ENCODE measurements around the gene VSIG10L. TPM values are rescaled to one million over a fixed set of nuclear protein-coding genes. Genes with fewer than 3 reads are reported as not detected.

VSIG10L gene
- total RNA-seq, 1 experiment from 2014 or later = 4.6 TPM

DNA sequence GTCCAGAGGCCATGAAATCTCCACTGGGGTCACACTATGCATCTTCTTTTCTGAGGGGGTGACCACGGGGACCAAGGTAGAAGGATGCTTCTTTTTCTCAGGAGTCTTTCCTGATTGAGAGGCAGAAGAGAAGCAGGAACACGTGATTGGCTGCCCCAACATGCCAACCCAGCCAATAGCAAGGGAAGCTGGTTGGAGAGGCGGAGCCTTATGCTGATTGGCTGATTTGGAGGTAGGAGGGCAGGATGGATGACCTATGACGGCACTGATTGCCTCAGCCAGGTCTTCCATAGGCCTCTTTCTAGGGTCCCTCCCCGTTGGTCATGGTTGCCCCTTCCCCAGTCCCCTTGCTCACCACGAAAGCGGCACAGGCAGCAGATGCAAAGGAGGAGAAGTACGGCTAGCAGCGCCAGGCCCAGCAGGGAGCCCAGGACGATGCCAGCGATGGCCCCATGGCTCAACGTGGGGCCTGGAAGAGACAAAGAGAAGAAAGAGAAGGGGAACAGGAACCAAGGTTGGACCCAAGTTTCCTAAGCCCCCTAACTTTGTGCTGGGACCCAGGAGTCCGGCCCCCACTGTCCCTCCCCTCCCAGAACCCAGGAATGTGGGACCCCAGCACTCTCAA lies 8.0 kb downstream of the VSIG10L start:
- no TSS peak for BruUV-seq (replicated peaks)

More for the DNA sequence above, 8.0 kb downstream of the VSIG10L start:
- H3K27me3 ChIP-seq (ENCODE audit: insufficient read depth, low read length) = no peaks in the 10 kb centered on the region
- H2AFZ ChIP-seq (ENCODE audit: low read depth, low read length, poor library complexity, severe bottlenecking) = no peak overlapping the region
- H3K79me2 ChIP-seq (ENCODE audit: insufficient read depth, low read length) = no peaks in the 10 kb centered on the region
- H3K4me2 ChIP-seq (ENCODE audit: low read length) = no peak overlapping the region
- no peaks in the 10 kb centered on the region for H4K20me1 ChIP-seq (ENCODE audit: insufficient read depth)
- ChIA-PET RAD21 (ENCODE audit: low non-redundant PET in 1 of 2, low total read pairs in 2 of 2, uncharacterized antibody in 2 of 2, unreplicated experiment in 2 of 2) (interaction anchor here in 1 of 2 experiments (0.7 kb wide), 1 partner anchor 100 kb away, joined by 3 read pairs; no protein-coding TSS in a partner anchor), POLR2A (no interaction called here), CTCF (no interaction called here)
- H3K9me2 ChIP-seq (ENCODE audit: insufficient read depth) = no peaks in the 10 kb centered on the region
- peak; percentile 27 for DNase-seq (ENCODE audit: low read depth, low spot score)
- H3K4me3 ChIP-seq (replicated peaks in 1 of 2; ENCODE audit: low read depth in 1 of 2, low read length in 2 of 2) = no peak overlapping the region
- no peak overlapping the region for H3K27ac ChIP-seq (ENCODE audit: low read depth, low read length)
- peaks cover 5 to 9% of the 10 kb centered on the region in 2 experiments; a peak in 3 of 4 replicates for H3K4me1 ChIP-seq (ENCODE audit: control insufficient read depth in 1 of 2, insufficient read depth in 2 of 2, low read length in 2 of 2)
- no peak overlapping the region for H3K9ac ChIP-seq (ENCODE audit: low read length)
- peak; percentile 37 for ATAC-seq
- TF ChIP-seq EZH2phosphoT487 (IDR thresholded peaks at IDR 0.05; ENCODE audit: borderline replicate concordance) (no peak), YY1 (IDR thresholded peaks at IDR 0.05; ENCODE audit: extremely low read depth, insufficient replicate concordance, low read depth, low read length) (no peak), EZH2 (IDR thresholded peaks at IDR 0.05) (no peak), TCF7L2 (IDR thresholded peaks at IDR 0.05; ENCODE audit: borderline replicate concordance, extremely low read depth, insufficient read depth, insufficient read length) (no peak), ZBTB33 (IDR thresholded peaks at IDR 0.05; ENCODE audit: extremely low read depth, insufficient replicate concordance, low read length) (no peak), CEBPB (IDR thresholded peaks at IDR 0.05; ENCODE audit: low read depth) (no peak), POLR2AphosphoS5 (IDR thresholded peaks at IDR 0.05; ENCODE audit: low read depth, low read length) (no peak), POLR2A (IDR thresholded peaks at IDR 0.05; ENCODE audit: borderline replicate concordance, extremely low read depth, insufficient read depth, insufficient read length) (no peak), ELF1 (IDR thresholded peaks at IDR 0.05; ENCODE audit: borderline replicate concordance, low read depth) (no peak), SP1 (IDR thresholded peaks at IDR 0.05; ENCODE audit: low read depth) (no peak), ZFX (IDR thresholded peaks at IDR 0.05) (no peak), JUND (IDR thresholded peaks at IDR 0.05) (no peak), MAX (IDR thresholded peaks at IDR 0.05) (no peak), EGR1 (IDR thresholded peaks at IDR 0.05; ENCODE audit: low read depth) (no peak), SRF (IDR thresholded peaks at IDR 0.05; ENCODE audit: low read depth) (no peak)
- TF ChIP-seq, protein P1, sequence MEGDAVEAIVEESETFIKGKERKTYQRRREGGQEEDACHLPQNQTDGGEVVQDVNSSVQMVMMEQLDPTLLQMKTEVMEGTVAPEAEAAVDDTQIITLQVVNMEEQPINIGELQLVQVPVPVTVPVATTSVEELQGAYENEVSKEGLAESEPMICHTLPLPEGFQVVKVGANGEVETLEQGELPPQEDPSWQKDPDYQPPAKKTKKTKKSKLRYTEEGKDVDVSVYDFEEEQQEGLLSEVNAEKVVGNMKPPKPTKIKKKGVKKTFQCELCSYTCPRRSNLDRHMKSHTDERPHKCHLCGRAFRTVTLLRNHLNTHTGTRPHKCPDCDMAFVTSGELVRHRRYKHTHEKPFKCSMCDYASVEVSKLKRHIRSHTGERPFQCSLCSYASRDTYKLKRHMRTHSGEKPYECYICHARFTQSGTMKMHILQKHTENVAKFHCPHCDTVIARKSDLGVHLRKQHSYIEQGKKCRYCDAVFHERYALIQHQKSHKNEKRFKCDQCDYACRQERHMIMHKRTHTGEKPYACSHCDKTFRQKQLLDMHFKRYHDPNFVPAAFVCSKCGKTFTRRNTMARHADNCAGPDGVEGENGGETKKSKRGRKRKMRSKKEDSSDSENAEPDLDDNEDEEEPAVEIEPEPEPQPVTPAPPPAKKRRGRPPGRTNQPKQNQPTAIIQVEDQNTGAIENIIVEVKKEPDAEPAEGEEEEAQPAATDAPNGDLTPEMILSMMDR (IDR thresholded peaks at IDR 0.05 in 2 of 3, conservative IDR thresholded peaks at IDR 0.05 in 1 of 3; ENCODE audit: borderline replicate concordance in 1 of 3, insufficient read depth in 1 of 3, low read depth in 2 of 3, low read length in 2 of 3) = no peak
- intact Hi-C loops (cut with micrococcal nuclease) = no loop called here
- H3K36me3 ChIP-seq (ENCODE audit: control insufficient read depth in 1 of 2, insufficient read depth in 2 of 2, low read length in 2 of 2) = no peaks in the 10 kb centered on the region
- H3K9me3 ChIP-seq (ENCODE audit: control insufficient read depth in 1 of 2, insufficient read depth in 1 of 2, low read depth in 1 of 2, low read length in 2 of 2) = no peaks in the 10 kb centered on the region

All from HCT116 (cell line).